HuH-7.5 (cell line): ENCODE data around the gene OR51E1.

Experiments
- DNase-seq: peaks from one replicate; pipeline ENCODE4 v3.0.0; 2011; ENCODE audit warnings: low spot score

Gene OR51E1

DNA sequence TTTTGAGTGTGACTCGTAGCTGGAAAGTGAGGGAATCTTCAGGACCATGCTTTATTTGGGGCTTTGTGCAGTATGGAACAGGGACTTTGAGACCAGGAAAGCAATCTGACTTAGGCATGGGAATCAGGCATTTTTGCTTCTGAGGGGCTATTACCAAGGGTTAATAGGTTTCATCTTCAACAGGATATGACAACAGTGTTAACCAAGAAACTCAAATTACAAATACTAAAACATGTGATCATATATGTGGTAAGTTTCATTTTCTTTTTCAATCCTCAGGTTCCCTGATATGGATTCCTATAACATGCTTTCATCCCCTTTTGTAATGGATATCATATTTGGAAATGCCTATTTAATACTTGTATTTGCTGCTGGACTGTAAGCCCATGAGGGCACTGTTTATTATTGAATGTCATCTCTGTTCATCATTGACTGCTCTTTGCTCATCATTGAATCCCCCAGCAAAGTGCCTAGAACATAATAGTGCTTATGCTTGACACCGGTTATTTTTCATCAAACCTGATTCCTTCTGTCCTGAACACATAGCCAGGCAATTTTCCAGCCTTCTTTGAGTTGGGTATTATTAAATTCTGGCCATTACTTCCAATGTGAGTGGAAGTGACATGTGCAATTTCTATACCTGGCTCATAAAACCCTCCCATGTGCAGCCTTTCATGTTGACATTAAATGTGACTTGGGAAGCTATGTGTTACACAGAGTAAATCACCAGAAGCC is 11.0 kb downstream of the OR51E1 start:
- no peak for DNase-seq

DNA sequence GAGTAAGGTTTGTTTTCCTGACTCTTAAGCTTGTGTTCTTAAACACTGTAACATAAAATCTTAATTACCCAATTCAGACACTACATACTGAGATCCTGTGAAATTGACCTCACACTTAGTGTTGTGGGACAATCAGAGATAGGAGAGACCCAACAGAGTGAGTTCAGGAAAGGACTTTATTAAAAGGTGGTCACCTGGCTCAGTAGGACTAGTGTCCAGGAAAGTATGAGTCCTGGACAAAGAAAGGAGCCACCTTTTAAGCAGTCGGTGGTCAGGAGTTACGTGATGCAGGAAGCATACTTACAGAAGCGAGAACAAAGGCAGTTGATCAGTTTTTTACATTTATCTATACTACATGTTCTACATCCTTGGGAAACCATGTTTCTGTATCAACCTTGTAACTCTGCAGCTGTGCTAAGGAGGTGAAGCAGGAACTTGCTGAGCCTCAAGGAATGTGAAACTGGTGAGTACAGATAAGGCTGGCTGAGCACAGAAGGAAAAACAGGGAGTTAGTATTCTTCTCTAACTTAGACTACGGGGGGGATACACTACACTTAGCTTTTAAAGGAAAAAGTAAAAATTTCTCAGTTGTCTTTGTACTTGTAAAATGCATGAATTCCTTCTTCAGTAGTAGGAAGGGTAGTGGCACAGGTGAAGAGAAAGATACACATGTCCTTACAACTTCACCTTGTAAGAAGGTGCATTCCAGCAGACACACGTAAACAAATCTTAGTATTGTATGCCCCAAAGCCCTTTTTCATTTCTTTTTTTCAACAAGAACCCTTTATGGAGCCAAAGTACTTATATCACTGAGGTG is 15.1 kb downstream of the OR51E1 start:
- DNase-seq: no peak

DNA sequence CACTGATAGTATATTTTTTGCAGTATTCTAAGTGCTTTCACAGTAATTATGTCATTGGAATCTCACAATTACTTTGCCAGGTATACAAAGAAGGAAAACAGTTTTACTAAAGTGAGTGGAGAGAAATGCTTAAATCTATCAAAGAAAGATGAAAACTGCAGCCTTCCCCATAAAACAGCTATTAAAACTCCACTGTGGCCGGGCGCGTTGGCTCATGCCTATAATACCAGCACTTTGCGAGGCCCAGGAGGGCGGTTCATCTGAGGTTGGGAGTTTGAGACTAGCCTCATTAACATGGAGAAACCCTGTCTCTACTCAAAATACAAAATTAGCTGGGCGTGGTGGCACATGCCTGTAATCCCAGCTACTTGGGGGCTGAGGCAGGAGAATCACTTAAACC is 19.1 kb downstream of the OR51E1 start:
- DNase-seq: no peak

DNA sequence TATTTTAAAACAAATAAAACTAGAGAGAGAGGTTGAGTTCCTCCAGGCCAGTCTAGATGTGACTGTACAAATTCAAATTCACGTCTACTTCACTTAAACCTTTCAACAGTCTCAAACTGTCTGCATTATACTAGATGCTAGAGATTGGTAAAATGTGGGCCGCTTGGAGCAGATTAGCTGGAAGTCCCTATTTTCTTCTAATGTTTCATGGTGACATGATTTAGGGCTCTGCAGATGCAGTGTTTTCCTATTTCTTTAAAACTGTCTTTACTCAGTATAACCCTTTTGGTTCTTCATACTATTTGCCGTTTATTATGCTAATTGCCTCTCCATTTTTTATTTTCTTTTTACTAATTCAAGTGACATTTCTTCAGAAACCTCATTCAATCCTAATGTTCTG is 20.4 kb downstream of the OR51E1 start:
- no peak for DNase-seq

DNA sequence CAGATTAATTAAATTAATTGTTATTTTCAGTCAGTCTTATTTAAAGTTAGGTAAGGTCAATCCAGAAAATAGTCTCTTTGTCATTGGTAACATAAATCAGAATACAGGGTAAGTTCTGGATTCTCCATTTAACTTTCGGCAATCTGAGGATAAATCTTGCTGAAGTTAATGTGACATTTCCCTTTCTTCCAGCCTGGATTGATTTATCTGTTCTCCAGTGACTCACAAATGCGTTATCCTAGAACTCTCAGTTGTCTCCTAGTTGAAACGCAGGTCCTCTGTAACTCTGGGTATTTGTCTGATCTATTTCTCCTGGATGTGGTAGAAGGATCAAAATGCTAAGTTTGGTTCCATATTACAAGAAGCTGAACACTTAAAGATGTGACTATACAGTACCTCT is 21.0 kb downstream of the OR51E1 start:
- no peak for DNase-seq

DNA sequence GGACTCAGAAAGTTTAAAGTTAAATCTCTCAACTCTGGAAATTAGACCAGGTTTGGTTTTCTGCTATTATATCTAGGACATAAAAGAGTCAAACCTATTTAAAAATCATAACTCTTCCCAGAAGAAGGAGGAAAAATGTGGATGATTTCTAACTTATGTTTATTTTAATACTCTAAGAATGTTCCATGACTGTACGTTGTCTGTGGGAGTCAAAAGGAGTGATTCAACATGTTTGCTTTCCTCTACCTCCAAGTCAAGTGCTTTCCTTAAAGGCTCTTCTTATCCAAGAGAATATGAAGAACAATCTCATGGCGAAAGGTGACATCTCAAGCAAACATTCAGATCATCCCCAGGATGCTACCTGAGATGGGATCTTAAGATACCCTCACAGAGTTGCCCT is 21.6 kb downstream of the OR51E1 start:
- no peak for DNase-seq

DNA sequence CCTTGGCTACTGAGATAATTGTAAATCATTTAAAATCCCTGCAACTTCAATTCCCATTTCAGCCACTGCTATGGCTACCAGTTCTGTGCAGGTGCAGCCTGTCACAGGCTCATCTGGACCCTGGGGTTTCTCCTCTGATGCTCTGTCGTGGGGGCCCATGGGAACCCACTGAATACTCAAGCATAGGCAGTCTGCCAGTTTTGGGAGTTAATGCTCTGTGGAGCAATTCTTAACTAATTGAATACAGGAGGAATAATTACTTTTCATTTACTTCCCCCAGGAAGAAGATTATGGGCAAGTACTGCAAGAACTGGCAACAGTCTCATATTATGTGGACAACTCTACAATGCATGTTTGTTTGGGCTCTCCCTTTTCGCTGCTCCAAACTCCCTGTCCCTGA is 28.0 kb downstream of the OR51E1 start:
- no peak for DNase-seq

DNA sequence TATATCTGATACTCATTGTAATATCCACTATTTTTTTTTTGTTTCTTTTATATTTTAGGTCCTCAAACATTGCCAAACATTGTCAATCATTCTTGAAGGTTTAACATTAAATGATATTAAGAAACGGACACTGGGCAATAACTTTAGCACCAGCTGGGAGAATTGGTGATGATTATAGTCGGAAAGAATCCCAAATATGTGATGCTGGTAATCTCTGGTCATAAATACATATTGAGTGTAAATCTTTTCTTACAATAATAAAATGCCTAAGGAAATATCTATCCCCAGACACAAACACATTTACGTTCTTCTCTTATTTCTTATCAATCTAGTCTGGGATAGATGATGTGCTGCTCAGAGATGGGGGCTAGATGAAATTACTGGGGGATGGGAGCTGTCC is 28.7 kb downstream of the OR51E1 start:
- DNase-seq: no peak

DNA sequence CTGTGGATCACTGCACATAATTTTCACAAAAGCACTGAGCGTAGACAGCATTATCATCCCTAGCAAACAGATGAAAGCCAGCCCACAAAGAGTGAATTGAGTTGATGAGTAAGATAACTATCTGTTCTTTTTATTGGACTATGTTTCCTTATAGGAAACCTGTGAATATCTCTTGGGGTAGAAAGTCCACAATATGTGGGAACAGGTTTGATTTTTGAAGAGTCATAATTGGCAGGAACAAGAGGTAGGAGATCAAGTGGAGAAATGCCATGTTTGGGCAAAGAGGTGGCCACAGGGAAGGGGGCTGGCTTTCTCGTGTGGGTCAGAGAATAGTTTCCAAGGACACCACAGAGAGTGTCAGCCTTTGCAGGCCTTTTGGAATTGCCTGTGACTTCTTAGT is 30.0 kb downstream of the OR51E1 start:
- DNase-seq: no peak

DNA sequence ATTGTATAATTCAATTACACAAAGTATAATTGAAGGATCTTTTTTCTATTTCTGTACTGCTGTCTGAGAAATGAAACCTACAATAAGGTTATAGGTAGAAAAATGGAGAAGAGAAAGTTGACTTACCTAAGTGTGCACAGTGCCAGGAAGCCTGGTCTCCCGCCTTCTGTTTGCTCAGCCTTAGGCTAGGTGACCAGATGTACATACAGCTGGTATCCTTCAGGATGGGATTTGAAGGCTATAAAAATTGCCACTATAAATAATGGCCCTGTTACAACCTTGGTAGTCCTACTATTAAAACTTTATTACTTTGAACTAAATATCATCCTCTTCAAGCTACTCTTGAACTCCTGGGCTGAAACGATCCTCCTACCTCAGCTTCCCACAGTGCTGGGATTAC is 34.2 kb downstream of the OR51E1 start:
- DNase-seq: no peak

DNA sequence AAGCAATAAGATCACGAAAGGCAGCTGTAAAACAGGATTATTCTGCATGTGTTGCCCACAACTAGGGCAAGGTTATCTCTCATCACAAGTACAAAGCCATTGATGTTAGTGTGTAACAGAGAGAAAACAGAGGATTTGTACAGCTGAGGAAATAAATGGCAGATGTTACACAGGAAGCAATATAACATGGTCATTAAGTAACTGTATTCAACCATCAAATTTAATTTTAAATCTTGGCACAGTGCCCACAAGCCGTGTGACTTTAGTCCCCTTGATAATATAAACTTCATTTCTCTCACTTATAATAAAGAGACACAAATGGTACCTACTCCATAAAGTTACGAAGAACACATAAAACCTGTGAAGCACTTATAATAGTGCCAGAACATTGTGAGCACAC is 36.6 kb downstream of the OR51E1 start:
- no peak for DNase-seq

DNA sequence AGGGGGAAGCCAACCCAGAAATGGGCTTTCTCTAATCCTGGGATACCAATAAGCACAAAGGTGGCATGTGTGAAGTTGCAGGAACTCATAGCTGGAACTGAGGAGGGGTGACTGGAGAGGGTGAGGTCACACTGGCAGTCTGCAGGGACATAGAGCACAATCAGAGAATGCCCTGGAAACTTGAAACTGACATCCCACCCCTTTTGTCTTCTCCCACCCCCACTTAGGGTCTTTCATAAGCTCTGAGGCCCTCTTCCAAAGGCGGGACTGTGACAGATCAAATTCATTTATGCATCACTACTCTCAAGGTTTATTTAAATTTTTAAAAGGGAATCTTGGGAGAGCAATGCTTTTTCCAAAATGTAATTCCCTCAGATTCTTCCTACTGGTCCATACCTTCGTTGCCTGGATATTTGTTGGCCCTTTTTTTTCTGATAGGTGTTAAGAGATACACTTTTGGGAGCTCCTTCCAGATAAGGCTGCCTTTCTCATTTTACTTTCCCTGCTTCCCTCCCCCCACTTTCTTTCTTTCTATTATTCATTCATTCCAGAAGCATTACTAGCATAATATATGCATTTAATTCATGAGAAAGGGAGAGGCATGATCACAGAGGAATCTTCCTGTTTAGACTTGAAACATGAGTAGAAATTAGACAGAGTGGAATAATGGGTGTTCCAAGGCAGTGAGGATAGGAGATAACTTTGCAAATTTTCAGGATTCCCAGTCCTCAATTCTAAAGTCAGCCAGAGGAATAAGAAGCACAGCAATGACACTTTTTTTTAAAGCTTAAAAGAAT is 39.0 kb downstream of the OR51E1 start:
- no peak for DNase-seq

DNA sequence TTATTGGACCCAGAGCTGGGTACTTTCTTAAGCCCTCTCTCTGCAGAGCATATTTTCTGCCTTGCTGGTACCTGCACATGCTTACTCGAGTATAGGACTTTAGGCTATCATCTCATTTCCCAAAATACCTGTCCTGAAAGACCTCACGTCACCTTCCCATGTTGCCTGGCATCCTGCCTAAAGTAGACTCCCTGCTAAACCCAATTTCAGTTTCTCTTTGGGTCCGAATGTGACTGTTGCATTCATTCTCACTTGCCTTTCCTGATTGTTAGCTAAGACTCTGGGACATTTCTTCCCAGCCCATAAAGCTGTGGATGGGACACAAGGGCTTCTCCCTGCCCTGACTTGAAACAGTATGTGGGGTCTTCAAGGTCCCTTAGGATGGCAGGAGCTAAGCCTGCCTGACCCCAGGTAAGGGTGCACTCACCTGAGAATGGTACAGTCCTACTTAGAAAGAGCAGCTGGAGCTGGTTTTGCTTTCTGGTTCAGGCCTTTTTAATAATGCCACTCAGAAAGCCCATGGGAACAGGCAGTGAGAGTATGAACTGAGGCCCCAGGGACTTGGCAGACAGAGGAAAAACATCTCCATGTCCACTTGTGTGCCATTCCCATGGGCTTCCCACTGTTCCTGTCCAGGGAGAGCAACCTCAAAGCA is 41.0 kb downstream of the OR51E1 start:
- no peak for DNase-seq

DNA sequence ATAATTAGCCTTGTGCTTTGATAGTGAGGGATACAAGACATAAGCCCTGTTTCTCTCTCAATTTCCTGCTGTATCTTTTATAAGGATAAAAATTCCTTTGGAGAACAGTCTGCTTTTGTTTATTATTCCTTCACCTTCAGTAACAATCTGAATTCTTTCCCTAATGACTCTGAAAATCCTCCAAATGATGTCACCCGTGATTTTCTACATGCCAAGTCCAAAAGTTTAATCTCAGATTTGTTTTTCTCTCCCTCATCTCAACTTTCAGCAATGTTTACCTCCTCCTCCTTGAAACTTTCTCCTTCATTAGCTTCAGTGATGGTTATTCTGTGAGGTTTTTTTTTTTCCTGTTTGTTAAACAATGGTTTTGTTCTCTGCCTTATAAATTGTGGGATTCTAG is 51.7 kb downstream of the OR51E1 start:
- DNase-seq: no peak

DNA sequence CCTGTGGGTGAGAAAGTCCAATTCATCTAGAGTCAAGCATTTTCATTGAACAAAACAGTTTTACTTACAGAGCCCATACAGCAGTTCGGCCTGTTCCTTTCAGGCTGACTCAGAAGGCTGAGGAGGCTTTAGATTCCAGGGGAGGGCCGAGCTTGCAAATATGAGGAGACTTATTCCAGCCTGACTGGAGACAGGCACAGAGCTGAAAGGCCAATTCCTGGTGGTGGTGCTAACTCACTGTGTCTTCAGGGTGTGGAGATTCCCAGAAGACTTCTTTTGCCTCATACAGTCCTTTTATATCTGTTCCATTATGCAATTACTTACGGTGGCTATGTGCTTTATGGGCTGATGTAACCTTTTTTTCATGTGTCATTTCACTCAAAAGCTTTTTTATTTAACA is 53.8 kb downstream of the OR51E1 start, which contains the start of gene OR51E2:
Gene OR51E2, minus strand, starts transcription at position 269 of the 400 bp plus-strand sequence. CDS start 15,142 bp downstream, outside the sequence.
- no peak for DNase-seq

DNA sequence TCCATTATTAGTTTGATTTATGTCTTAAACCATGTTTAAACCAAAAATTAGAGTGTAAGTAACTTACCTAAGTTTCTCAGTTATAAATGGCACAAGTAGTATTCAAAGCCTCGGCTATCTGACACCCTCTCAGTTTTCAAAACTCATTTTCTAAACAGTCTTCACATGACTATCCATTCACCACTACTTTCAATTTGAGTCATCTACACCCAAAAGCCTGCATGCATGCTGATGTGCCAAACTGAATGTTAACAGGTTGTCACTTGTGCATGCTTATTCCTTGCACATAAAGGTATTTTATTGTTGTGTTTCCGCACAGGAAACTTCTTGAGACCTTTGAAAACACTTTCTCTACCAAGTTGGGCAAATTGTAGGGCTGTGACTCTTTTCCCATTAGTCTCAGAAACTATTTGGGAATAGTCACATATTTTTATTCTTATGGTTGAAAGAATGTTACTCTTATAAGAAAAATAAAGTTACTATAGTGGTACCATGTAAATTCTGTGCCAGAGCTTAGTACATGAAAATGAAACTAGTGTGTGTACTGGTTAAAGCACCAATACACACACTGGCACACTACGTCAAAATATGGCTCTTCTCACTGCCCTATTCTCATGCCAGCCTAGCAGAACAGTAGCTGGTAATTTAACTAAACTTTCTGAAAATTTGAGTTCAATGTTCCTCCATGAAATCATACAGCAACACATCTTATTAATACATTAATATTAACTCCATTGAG is 56.1 kb downstream of the OR51E1 start:
- DNase-seq: no peak

DNA sequence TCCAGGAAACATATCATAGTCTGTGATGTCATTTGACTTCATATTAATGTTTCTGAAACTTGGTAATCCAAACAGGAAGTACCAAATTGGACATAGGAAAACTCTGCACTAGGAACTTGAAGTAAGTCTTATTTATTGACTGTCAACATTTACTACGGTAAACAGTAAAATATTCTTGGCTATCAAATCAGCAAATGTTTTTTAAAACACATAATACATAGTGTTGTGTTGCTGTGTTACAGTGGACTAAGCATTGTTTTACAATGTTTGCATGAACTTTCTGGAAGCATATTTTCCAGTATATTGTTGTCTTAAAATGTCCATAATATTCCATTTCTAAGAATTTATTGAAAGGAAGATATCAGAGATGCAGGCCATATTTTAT is 56.6 kb downstream of the OR51E1 start:
- DNase-seq: no peak

DNA sequence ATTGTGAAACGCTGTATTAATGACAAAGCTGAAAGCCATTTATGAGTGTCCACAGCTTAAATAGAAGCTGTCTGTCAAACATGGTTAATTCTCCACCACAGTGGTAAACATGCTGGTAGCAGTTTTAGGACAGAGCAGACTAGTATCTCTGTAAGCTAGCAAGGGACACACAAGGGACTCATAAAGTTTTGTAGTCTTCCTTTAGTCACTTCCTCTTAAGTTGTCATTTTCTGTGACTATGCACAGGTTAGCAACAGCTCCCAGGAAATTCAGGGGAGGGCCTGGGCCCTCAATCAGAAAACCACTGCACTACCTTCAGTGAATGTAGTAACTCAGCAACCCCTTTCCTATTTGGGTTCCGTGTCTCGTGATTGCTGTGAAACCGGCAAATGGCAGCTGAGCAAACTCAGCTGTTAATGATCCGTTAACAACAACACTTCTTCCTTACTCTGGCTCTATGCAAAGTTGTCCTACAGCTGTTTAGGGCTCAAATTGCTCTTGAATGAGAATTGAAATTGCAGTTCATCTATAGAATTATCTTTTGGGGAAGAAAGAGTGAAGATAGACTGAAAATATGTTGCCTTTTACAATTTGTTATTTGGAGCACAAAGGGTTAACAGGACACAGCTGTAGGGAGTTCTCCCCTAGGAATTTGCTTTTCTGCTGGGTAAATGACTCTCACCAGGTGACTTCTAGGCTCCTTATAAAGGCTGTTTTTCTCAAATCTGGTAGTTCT is 60.4 kb downstream of the OR51E1 start, which contains the start of gene MMP26:
Gene MMP26, plus strand, starts transcription at position 731 of the 736 bp plus-strand sequence.
- DNase-seq: no peak

DNA sequence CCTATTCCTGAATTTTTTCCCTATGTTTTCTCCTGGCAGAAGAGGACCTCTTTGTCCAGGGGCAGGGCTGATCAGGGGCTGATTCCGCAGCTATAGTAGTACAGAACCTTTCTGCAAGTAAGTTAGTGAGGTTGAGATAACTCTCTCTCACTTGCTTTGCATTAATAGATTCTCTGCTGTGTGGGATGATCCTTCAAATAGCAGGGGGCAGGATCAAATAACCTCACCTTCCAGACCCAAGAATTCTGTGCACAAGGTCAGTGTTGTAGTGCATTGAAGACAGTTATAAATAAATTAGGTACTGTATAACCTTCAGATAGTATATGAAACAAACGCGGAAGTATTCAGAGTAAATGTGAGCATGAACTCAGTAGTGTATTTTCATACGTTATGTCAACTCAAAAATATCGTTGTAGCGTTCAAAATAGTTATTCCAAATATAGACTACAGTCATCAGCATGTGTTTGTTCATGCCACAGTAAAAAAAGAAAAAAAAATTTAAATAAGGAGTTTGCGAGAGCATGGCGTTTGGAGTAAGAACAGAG is 61.1 kb downstream of the OR51E1 start:
- DNase-seq: no peak
